ENCODE data around the gene RHBDL1.

The RHBDL1 gene

DNA sequence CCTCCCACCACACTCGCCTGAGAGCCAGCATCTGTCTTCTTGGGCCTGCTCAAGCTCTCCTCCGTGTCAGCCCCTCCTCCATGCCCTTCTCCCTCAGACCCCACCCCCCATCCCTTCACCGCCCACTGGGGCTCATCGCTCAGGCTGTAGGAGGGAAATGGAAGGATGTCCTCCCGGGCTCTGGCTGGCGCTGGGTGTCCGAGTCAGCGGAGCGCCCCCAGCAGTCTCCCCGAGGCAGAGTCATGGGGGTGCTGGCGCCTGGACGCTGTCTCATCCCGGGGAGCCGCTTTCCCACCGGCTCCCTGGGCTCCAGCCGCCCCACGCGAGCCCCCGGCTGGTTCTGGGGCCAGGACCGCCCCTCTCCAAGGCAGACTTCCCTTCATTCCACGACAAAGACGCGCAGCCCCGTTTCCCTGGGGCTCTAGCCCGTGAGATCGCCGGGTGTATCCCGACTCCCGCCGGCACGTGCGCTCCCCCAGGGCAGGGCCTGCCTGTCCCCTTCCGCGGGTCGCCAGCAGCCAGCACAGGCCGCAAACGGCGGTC, 45.0 kb downstream of the RHBDL1 start:
- DNase-seq (ENCODE audit: low spot score), result peak; percentile 42

DNA sequence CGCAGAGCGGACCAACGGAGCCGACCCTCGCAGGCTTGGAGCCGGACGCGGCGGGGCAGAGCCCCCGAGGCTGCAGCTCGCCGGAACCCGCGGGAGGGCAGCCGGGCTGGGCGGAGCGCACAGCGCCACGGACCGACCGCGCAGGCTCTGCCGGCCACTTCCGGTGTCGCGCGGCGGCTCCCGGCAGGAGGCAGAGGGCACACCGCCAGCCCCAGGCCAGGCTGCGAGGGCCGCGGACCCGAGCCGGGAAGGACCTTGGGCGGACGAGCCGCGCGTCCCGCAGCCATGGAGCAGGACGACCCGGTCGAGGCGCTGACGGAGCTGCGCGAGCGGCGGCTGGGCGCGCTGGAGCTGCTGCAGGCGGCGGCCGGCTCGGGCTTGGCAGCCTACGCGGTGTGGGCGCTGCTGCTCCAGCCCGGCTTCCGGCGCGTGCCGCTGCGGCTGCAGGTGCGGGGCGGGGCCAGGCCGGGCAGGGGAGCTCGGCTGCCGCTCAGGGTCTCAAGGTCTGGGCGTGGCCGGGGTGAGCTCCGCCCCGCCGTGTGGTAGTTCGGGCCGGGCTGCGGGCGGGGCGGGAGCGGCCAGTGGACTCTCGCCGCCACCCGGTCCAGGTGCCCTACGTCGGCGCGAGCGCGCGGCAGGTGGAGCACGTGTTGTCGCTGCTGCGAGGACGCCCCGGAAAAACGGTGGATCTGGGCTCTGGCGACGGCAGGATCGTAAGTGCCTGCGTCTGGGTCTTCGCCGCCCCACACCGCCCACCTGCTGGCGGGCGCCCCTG, 45.7 kb downstream of the RHBDL1 start, which contains the start of gene ANTKMT:
ANTKMT (plus strand) TSS at position 157 of the 775 bp plus-strand sequence; CDS start at position 286, 129 bp downstream.
- DNase-seq (ENCODE audit: low spot score), result peak; percentile 62

DNA sequence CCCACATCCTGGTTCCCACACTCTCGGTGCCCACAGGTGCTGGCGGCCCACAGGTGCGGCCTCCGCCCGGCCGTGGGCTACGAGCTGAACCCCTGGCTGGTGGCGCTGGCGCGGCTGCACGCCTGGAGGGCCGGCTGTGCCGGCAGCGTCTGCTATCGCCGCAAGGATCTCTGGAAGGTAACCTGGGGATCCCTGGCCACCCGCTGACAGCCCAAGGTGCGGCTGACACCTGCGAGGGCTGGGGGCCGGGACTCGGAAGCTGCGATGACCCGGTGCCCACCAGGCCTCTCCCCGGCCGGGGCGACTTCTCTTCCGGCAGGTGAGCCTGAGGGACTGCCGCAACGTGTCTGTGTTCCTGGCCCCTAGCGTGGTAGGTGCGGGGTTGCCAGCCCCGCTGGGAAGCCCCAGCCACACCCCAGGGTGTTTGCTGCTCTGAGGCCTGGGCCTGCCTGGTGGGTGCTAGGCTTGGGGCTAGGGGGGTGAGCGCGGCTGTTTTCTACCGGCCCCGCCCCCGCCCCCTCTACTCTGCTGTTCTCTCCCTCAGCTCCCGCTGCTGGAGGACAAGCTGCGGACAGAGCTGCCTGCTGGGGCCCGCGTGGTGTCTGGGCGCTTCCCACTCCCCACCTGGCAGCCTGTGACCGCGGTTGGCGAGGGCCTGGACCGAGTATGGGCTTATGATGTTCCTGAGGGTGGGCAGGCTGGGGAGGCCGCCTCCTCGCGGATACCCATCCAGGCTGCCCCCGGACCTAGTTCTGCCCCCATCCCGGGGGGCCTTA, 46.5 kb downstream of the RHBDL1 start:
- no peak for DNase-seq (ENCODE audit: low spot score)

DNA sequence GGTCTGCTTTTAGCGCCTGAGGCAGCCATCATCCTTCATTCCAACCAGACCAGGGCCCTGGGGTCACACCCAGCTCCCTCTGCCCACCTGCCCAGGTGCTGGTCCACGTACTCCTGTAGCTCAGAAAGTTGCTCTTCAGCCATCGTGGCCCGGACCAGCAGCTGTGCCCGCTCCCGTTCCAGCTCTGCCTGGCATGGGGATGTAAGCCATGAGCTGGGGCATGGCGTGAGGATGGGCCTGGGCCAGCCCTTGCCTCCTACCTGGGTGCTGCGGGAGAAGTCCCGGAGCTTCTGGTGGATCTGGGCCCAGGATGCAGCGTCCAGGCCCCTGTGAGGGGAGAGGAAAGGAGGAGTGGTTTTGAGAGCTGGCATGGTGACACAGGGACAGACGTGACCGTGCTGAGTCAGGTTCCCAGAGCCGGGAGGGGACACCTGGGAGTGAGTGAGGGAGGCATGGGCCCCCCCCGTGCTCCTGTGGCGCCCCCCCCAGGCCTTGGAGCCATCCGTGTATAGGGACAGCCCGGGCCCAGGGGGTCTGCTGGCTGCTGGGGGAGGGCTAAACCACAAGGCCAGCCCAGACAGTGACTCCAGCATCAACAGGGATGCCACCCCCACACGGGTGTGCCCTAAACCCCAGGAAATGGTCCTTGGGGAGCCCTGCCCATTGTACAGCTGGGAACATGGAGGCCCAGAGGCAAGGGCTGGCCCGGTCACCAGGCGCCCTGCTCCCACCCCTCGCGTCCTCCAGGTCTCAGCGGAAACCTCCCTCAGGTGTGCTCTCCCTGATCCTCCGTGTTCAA, 47.6 kb downstream of the RHBDL1 start:
- no peak for DNase-seq (ENCODE audit: low spot score)

DNA sequence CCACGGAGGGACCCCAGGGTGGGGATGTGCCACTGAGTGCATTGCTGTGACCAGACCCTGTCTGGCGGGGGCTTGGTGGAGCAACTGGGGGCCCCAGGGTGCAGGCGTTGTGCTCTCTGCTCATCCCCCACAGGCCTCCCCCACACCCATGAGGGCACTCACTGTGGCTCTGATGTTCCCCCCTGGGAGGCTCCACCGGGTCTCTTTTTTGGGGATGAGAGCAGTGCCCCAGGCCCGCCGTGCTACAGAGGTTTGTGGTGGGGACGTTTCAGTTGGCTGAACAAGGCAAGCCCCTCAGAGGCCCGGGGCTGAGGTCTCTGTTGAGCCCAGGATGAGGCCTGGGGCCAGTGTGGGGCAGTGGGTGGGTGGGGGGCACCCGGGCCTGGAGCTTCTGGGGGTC, 48.2 kb downstream of the RHBDL1 start:
- DNase-seq (ENCODE audit: low spot score), result no peak

DNA sequence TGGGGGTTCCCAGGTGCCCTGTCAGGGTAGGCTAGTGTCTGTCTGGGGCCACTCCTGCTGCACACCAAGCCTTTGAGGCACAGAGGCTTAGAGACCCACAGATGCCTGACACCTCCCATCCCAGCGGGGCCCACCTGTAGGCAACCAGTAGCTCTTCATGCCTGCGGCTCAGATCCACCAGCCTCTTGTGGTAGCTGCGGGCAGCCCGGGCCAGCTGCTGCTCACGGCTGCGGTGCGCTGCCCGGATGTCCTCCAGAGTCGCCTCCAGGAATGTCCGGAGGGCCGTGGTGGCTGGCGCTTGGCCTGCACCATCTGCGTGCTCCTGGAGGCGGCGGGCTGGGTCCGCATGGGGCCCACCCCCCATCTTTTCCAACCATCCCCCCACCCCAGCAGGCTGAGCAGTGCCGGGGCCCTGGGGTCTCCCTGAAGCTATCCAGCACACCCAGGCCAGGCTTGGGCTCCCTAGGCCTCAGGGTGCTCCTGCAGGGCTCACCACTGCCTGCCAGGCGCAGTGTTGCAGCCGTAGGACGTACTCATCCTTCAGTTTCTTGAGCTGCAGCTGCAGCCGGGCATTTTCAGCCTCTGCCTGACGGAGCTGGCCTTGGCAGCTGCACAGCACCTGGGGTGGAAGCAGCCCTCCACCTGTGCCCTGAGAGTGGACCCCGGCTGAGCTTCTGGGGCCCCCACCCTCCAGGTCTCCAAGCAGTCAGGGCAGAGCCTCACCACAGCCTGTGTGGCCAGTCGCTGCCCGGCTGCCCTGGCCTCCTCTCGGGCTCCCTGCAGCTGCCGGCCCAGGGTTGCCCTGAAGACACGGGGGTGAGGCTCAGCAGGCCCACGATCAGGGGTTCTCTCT, 48.9 kb downstream of the RHBDL1 start:
- no peak for DNase-seq (ENCODE audit: low spot score)

DNA sequence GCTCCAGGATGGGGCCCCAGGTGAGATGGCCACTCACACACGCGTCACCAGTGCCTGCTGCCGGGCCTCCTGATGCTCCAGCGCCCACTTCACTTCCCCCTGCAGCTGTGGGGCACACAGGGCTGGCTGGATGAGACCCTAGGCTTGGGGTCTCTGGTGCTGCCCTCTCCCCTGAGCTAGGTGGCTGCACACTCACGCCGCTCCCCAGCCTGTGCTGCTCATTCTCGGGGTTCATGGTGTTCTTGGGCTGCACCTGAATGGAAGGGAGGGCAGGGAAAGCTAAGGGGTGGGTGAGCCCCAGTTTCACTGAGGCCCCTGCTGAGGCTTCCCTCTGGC, 49.5 kb downstream of the RHBDL1 start:
- no peak for DNase-seq (ENCODE audit: low spot score)

DNA sequence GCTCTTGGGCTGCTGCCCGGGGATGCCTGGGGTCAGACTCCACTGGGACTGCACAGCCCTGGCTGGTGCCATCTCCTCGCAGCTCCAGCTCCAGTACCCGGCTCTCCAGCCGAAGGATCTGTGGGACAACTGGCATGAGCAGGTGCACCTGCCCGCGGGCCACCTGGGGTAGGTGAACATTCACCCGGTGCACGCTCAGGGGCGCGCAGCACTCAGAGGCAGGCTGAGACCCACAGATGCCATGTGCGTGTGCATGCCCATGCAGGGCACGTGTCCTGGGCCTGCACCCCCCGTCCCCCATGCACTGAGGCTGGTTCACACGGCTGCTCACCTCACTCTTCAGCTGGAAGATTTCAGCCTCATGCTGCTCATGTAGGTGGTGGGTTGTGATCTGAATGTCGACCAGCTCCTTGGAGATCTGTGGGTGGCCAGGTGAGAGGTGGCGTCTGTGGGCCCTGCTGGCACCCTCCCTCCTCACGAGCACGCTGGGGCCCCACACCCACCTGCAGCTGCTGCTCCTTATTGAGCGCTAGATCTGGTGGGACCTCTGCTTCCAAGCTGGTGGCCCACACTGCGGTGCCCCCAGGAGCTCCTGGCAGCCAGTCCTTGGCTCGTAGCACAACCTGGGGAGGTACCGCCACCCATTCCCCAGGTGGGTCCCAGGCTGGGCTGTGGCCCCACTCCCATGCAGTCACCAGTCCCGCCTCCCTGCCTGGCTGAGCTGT, 50.2 kb downstream of the RHBDL1 start:
- DNase-seq (ENCODE audit: low spot score), result no peak

DNA sequence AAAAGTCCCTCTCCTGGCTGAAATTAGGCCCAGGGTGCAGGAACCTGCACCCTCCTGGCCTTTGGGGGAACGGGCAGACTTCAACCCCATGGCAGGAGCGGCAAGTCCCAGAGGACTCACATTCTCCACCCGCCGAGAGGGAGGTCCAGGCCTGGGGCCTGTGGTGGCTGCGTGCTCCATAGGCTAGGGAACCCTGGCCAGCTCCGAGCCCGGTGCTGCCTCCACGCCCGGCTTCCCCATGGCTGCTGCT, 50.6 kb downstream of the RHBDL1 start:
- DNase-seq (ENCODE audit: low spot score), result no peak

DNA sequence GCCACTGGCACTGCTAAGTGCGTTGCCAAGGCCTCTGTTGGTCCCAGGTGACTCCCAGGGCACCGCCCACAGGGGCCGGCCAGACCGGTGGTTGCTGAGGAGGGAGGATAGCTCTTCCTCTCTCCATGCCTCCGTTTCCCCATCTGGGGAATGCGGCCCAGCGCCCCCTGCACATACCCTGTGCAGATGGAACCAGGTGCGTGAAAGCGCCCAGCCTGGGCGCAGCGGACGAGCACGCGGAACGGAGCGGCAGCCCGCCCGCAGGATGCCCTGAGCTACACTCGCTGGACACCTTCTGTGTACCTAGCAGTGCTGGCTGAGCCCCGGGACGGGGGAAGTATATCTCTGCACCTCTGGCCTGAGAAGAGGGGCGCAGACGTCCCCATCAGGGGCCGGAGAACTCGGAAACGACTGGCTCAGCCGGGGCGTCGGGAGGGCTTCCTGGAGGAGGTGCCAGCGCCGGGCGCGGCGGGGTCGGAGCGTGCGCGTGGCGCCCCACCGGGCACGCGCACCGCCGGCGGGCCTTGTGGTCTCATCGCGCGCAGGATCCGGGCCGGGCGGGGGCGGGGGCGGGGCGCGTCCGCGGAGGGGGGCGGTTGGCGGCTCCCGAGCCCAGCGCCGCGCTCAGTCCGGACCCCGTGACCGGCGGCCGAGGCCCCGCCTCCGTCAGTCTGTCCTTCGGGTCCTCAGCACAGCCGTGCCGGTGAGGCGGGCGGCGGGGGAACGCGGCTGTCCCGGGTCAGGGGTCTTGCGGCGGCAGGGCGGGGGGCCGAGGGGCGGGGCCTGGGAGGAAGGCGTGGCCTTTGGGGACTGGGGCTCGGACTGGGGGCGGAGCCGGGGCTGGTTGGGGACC, 51.2 kb downstream of the RHBDL1 start, which contains the start of the genes CCDC78 and HAGHL:
CCDC78 (minus strand) TSS at position 6 of the 853 bp plus-strand sequence. CDS start 76 bp downstream, outside the sequence.
HAGHL (plus strand) TSS at position 669 of the 853 bp plus-strand sequence. CDS start 404 bp downstream, outside the sequence.
- DNase-seq (ENCODE audit: low spot score), result no peak

DNA sequence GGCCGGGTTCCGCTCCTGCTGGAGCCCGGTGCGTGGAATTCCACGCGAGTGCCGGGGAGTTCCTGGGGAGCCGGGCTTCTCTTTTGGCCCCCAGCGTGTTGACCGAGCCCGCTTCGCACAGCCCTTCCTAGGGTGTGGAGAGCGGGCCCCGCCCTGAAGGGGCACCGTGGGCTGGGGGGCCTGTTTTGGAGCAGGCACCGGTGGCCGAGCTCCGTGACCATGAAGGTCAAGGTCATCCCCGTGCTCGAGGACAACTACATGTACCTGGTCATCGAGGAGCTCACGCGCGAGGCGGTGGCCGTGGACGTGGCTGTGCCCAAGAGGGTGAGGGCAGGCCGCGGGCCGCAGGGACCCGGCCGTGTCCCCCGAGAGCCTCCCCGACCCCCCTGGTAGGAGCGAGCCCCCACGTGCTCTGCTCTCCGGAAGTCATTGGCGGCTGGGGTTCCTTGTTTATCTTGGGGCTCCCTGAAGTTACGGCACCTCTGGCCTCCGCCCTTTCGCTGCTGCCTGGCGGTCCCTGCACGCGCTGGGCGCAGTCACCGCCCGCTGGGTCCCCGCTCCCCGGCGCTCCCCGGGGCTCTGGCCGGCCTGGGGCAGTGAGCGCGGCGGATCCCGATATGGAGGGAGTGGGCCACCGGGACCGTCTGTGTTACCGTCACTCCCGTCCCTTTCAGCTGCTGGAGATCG, 52.0 kb downstream of the RHBDL1 start:
- DNase-seq (ENCODE audit: low spot score), result no peak

All from COLO829 (cell line).